Body of pancreas (tissue), 4 donors: ENCODE data around the gene TNNT1. TPM values are rescaled to one million over a fixed set of nuclear protein-coding genes. Genes with fewer than 3 reads are reported as not detected.

Experiments used
- ATAC-seq: fragments of 150-250 bp; one replicate; pipeline ENCODE4 v1.9.1; 2016
- DNase-seq, 4 donors: peaks; one replicate each; pipeline ENCODE4 v3.0.0-alpha.2; 2019
- H3K27ac ChIP-seq, 4 donors: fragments of 200-600 bp; sonication (generic); 1 replicate in 3 of 4; 2 replicates in 1 of 4; pipeline versions ENCODE4 v1.5.1 to v1.6.1; 2016 to 2019; ENCODE audit warnings: mild to moderate bottlenecking in 1 of 4, mixed read lengths in 1 of 4, moderate library complexity in 1 of 4
- H3K27me3 ChIP-seq, 2 donors: fragments of 200-600 bp; sonication (generic); one replicate each; pipeline ENCODE4 v1.6.0; 2016; ENCODE audit warnings: mild to moderate bottlenecking in 1 of 2
- H3K36me3 ChIP-seq, 2 donors: fragments of 200-600 bp; sonication (generic); replicated peaks in 1 of 2; 2 replicates each; pipeline ENCODE4 v1.5.1; 2016; ENCODE audit warnings: low read depth in 2 of 2; ENCODE audit not compliant: insufficient read depth in 1 of 2
- H3K4me1 ChIP-seq: fragments of 200-600 bp; sonication (generic); one replicate; pipeline ENCODE4 v1.6.0; 2016
- H3K4me3 ChIP-seq, 2 donors: fragments of 200-600 bp; sonication (generic); 1 replicate in 1 of 2; 2 replicates in 1 of 2; pipeline ENCODE4 v1.5.1; 2016 to 2019
- H3K9me3 ChIP-seq, 3 donors: fragments of 200-600 bp; sonication (generic); 1 replicate in 2 of 3; 2 replicates in 1 of 3; pipeline ENCODE4 v1.5.1; 2016
- CTCF ChIP-seq, 7 experiments: fragments of 450-650 bp in 4 of 7; fragments of 200-600 bp in 3 of 7; sonication (generic) in 3 of 7; IDR thresholded peaks; one replicate each; pipeline ENCODE4 v1.5.1; 2016 to 2019; ENCODE audit warnings: antibody characterized with exemption in 7 of 7
- POLR2A ChIP-seq, 3 donors: fragments of 450-650 bp; IDR thresholded peaks; one replicate each; pipeline ENCODE4 v1.6.1; 2016; ENCODE audit warnings: antibody characterized with exemption in 3 of 3, mild to moderate bottlenecking in 2 of 3
- WGBS, 2 donors: methylation state at CpG; one replicate each; pipeline ENCODE4 v1.1.5; 2017; 5-methylcytosine and 5-hydroxymethylcytosine counted together
- intact Hi-C: fragments of 100-400 bp; cut with DNase I; formaldehyde crosslinking; loops from one replicate; pipeline ENCODE4 v1.15.1; 2023
- total RNA-seq, 2 donors: library from RNA; depleted of rRNA; stranded (reverse); fragments of >200 nt; gene quantifications; one replicate each; pipeline ENCODE4 v1.1.0, GENCODE V29; 2016

The TNNT1 gene
- total RNA-seq, 2 donors from 2014 or later, result not detected

- H3K4me3 ChIP-seq, result no peak overlapping the region
- TF ChIP-seq CTCF (IDR thresholded peaks at IDR 0.05), result no peak
- TF ChIP-seq POLR2A (IDR thresholded peaks at IDR 0.05), result no peak
- intact Hi-C loops, result no loop called here
- H3K4me1 ChIP-seq, result no peaks in the 10 kb centered on the region
- ATAC-seq (peak; percentile 15), DNase-seq (peak in 1 of 4 donors; percentile 9)
- peaks cover 6% of the 10 kb centered on the region in 2 donors for H3K36me3 ChIP-seq
- no peaks in the 10 kb centered on the region for H3K9me3 ChIP-seq
- H3K27ac ChIP-seq, result no peak overlapping the region
- 80 to 85% methylated on average over 3 to 20 of the region's 27 CpGs for WGBS, 2 donors
- H3K27me3 ChIP-seq, result no peaks in the 10 kb centered on the region
Observed at GRCh38 chr19:55098716-55099556, 50.1 kb downstream of the TNNT1 start.

GRCh38 chr19:55097864-55098715 lies 50.9 kb downstream of the TNNT1 start:
- H3K4me3 ChIP-seq, result no peak overlapping the region
- H3K36me3 ChIP-seq, result peaks cover 4 to 6% of the 10 kb centered on the region in 2 donors
- WGBS, 2 donors, result 89 to 96% methylated on average over 13 to 20 of the region's 23 CpGs
- no peak for TF ChIP-seq CTCF (IDR thresholded peaks at IDR 0.05)
- no peak for TF ChIP-seq POLR2A (IDR thresholded peaks at IDR 0.05)
- no peaks in the 10 kb centered on the region for H3K27me3 ChIP-seq
- ATAC-seq (no peak), DNase-seq (peak in 1 of 4 donors; percentile 10)
- no peaks in the 10 kb centered on the region for H3K4me1 ChIP-seq
- intact Hi-C loops, result no loop called here
- no peaks in the 10 kb centered on the region for H3K9me3 ChIP-seq
- no peak overlapping the region for H3K27ac ChIP-seq

DNA sequence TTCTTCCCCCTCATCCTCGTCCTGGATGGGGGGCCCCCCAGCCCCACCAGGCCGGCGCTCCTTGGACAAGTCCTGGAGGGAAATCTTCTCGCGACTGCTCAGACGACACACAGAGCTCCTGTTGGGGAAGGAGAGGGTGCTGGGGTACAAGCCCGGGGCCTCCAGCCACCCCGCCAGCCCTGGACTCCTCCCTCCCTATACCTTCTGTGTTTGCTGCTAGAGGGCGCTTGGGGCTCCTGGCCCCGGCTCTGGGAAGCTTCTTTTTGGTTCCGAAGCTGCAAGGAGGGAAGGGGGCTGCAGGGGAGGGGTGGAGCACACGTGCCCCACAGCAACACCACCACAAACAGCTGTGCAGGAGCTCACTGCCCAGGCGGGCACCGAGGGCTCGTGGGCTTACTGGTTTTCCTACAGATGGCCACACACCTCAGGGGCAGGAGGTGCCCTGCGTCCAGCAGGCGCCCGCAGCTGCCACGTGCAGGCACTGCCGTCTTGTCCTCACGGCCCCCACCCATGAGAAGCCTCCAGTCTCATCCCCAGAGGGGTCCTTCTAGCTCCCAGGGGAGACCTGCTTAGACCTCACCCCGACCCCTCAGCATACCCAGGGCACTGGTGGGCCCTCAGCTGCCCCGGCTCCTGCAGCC lies 52.8 kb downstream of the TNNT1 start:
- ATAC-seq (no peak), DNase-seq (no peak)
- WGBS, 2 donors, result 92% methylated on average over 15 to 20 of the region's 23 CpGs
- H3K4me1 ChIP-seq, result no peaks in the 10 kb centered on the region
- H3K4me3 ChIP-seq, result no peak overlapping the region
- H3K27me3 ChIP-seq, result no peaks in the 10 kb centered on the region
- peaks cover 6 to 8% of the 10 kb centered on the region in 2 donors for H3K36me3 ChIP-seq
- intact Hi-C loops, result no loop called here
- TF ChIP-seq CTCF (IDR thresholded peaks at IDR 0.05), result no peak
- TF ChIP-seq POLR2A (IDR thresholded peaks at IDR 0.05), result no peak
- H3K9me3 ChIP-seq, result no peaks in the 10 kb centered on the region
- no peak overlapping the region for H3K27ac ChIP-seq

DNA sequence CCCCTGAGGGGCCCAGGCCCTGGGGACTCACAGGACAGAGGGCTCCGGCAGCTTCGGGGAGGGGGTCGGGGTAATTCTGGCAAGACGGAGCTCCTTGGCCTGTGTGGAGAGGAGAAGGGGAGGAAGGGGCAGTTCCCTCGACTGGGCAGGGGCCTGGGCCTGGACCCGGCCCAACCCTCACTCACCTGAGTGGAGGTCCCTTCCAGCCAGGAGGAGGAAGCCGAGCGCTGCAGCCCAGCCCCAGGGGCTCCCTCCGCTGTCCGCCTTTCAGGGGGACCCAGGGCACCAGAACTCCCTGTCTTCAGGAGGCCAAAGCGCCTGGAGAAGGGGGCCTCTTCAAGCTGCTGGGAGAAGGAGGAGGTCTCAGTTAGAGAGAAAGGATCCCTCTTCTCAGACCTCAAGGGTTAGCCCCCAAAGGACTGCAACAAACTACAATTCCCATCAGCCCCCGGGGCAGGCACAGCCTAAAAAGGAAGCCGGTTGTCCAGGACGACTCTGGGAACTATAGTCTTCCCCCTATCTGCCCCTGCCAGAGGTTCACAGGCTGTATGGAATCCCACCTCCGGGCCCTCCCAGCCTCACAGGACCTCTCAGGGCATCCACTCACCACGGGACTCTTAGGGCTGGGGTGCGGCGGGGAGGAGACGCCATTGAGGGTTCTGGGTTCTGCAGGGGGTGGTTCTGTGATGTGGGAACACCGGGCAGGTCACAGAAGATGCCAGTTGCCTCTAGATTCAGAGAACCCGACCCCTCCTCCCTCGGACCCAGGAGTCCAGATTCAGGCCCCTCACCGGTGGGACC lies 53.5 kb downstream of the TNNT1 start:
- intact Hi-C loops, result no loop called here

More for the DNA sequence above, 53.5 kb downstream of the TNNT1 start:
- no peak for DNase-seq
- H3K4me3 ChIP-seq, result no peak overlapping the region
- no peak for ATAC-seq
- no peaks in the 10 kb centered on the region for H3K27me3 ChIP-seq
- no peak overlapping the region for H3K27ac ChIP-seq
- WGBS, 2 donors, result 86 to 93% methylated on average over 3 to 20 of the region's 23 CpGs
- no peaks in the 10 kb centered on the region for H3K4me1 ChIP-seq
- TF ChIP-seq POLR2A (IDR thresholded peaks at IDR 0.05), result no peak
- no peak for TF ChIP-seq CTCF (IDR thresholded peaks at IDR 0.05)
- H3K9me3 ChIP-seq, result no peaks in the 10 kb centered on the region
- H3K36me3 ChIP-seq, result peaks cover 6 to 8% of the 10 kb centered on the region in 2 donors
